NOMO-1 treated with dmso at 0.1 percent for 144 hours (cell line): ENCODE data around the gene GRID2IP.

Experiments used
- DNase-seq: peaks from one replicate; lab custom pipeline; 2025; ENCODE audit not compliant: unreplicated experiment; lab: John Stamatoyannopoulos, UW

GRID2IP gene

GRCh38 chr7:6563936-6564770, 12.9 kb upstream of the GRID2IP start:
- DNase-seq: no peak

GRCh38 chr7:6562106-6562505, 10.8 kb upstream of the GRID2IP start:
- DNase-seq: no peak

- no peak for DNase-seq
Measured at GRCh38 chr7:6559896-6560295, 8.6 kb upstream of the GRID2IP start.

- no peak for DNase-seq
Measured at GRCh38 chr7:6558837-6559236, 7.6 kb upstream of the GRID2IP start.

- DNase-seq: no peak
Measured at GRCh38 chr7:6556196-6556595, 4.9 kb upstream of the GRID2IP start.

GRCh38 chr7:6554848-6555247, 3.6 kb upstream of the GRID2IP start:
- DNase-seq: no peak

- DNase-seq: no peak
Measured at GRCh38 chr7:6553448-6554044, 2.3 kb upstream of the GRID2IP start.

GRCh38 chr7:6547400-6547799, 3.9 kb downstream of the GRID2IP start:
- DNase-seq: no peak

GRCh38 chr7:6546498-6547251, 4.6 kb downstream of the GRID2IP start:
- no peak for DNase-seq

- DNase-seq: peak; percentile 37
Measured at GRCh38 chr7:6545398-6546126, 5.7 kb downstream of the GRID2IP start.

- DNase-seq: no peak
Measured at GRCh38 chr7:6542368-6542767, 8.9 kb downstream of the GRID2IP start.

- no peak for DNase-seq
Measured at GRCh38 chr7:6536262-6537260, 14.7 kb downstream of the GRID2IP start.

- no peak for DNase-seq
Measured at GRCh38 chr7:6533893-6534495, 17.3 kb downstream of the GRID2IP start.

GRCh38 chr7:6532516-6532915, 18.7 kb downstream of the GRID2IP start:
- no peak for DNase-seq

- no peak for DNase-seq
Measured at GRCh38 chr7:6531492-6532279, 19.6 kb downstream of the GRID2IP start.

- no peak for DNase-seq
Measured at GRCh38 chr7:6530626-6531491, 20.4 kb downstream of the GRID2IP start.

- DNase-seq: no peak
Measured at GRCh38 chr7:6529643-6530042, 21.6 kb downstream of the GRID2IP start.
